HL-60 (cell line): Measurements from ENCODE around the gene RERE.

Source experiments
- DNase-seq, 2 experiments: peaks; one replicate each; pipeline ENCODE4 v3.0.0-alpha.2; 2010 to 2020; ENCODE audit warnings: low read depth in 1 of 2, low spot score in 1 of 2
- H3K27ac ChIP-seq: fragments of 250-450 bp; sonication (Bioruptor Pico); replicated peaks from 2 replicates; pipeline ENCODE4 v1.5.1; 2020; ENCODE audit warnings: mild to moderate bottlenecking, moderate library complexity
- H3K27me3 ChIP-seq: fragments of 250-450 bp; sonication (Bioruptor Pico); 2 replicates; pipeline ENCODE4 v1.5.1; 2021; ENCODE audit warnings: mild to moderate bottlenecking, moderate library complexity; ENCODE audit not compliant: insufficient read depth, poor library complexity, severe bottlenecking
- H3K4me3 ChIP-seq: replicated peaks from 2 replicates; pipeline ENCODE4 v1.5.1; 2011; ENCODE audit warnings: mild to moderate bottlenecking, control low read depth, low read length; ENCODE audit not compliant: insufficient read depth
- GABPA ChIP-seq: IDR thresholded peaks from 2 replicates; pipeline ENCODE4 v1.6.1; 2012; ENCODE audit warnings: low read depth
- POLR2AphosphoS5 ChIP-seq: IDR thresholded peaks from 2 replicates; pipeline ENCODE4 v1.6.1; 2012; ENCODE audit warnings: low read depth
- SPI1 ChIP-seq: IDR thresholded peaks from 2 replicates; pipeline ENCODE4 v1.6.1; 2012; ENCODE audit warnings: low read depth, mild to moderate bottlenecking, borderline replicate concordance
- TF ChIP-seq, protein P1 (sequence below): IDR thresholded peaks from one replicate; pipeline ENCODE4 v1.5.1; 2011; ENCODE audit warnings: low read length, control low read depth, inconsistent platforms; ENCODE audit not compliant: insufficient read depth
- TF ChIP-seq, protein P2 (sequence below): IDR thresholded peaks from 2 replicates; pipeline ENCODE4 v1.6.1; 2012; ENCODE audit warnings: low read depth; ENCODE audit not compliant: insufficient replicate concordance

The RERE gene

DNA sequence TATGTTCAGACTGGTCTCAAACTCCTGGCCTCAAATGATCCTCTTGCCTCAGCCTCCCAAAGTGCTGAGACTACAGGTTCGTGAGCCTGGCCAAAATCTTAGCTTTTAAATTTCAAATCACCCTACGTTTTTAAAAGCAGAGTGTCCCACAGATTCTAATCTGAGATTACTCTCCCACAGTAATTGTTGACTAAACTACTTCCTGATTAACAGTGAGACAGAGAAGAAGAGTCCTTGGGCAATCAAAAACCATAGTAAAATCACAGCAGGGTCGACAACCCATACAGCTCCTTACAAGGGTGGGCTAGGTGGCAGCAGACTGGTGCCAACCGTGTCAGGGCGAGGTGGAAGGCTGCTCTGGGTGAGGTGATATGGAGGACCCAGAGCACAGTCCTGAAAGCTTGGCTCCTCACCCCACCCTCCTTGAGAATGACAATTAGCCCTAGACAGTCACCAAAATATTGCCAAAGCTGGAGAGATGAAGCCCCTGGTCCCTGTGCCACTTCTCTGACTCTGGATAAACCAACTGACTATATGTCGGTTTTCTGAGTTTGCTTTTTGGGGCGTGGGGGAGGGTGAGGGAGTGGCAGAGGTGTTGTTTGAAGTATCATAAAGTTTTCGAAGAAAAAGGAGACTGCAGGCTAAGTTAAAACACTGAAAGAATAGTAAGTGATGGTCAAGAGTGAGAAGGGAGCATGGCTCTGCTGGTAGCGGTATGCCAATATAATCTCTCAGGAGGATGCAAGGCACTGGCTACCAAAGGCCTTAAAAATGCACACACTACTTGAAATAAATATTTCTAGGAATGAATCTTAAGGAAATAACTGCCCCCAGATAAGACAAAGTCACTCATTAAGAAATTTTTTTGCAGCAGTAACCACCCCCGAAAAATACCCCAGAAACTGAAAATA is 412.7 kb downstream of the RERE start:
- no peak overlapping the region for H3K27ac ChIP-seq
- TF ChIP-seq, protein P1, sequence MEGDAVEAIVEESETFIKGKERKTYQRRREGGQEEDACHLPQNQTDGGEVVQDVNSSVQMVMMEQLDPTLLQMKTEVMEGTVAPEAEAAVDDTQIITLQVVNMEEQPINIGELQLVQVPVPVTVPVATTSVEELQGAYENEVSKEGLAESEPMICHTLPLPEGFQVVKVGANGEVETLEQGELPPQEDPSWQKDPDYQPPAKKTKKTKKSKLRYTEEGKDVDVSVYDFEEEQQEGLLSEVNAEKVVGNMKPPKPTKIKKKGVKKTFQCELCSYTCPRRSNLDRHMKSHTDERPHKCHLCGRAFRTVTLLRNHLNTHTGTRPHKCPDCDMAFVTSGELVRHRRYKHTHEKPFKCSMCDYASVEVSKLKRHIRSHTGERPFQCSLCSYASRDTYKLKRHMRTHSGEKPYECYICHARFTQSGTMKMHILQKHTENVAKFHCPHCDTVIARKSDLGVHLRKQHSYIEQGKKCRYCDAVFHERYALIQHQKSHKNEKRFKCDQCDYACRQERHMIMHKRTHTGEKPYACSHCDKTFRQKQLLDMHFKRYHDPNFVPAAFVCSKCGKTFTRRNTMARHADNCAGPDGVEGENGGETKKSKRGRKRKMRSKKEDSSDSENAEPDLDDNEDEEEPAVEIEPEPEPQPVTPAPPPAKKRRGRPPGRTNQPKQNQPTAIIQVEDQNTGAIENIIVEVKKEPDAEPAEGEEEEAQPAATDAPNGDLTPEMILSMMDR: no peak
- TF ChIP-seq SPI1 (no peak), POLR2AphosphoS5 (no peak), GABPA (no peak)
- TF ChIP-seq, protein P2, sequence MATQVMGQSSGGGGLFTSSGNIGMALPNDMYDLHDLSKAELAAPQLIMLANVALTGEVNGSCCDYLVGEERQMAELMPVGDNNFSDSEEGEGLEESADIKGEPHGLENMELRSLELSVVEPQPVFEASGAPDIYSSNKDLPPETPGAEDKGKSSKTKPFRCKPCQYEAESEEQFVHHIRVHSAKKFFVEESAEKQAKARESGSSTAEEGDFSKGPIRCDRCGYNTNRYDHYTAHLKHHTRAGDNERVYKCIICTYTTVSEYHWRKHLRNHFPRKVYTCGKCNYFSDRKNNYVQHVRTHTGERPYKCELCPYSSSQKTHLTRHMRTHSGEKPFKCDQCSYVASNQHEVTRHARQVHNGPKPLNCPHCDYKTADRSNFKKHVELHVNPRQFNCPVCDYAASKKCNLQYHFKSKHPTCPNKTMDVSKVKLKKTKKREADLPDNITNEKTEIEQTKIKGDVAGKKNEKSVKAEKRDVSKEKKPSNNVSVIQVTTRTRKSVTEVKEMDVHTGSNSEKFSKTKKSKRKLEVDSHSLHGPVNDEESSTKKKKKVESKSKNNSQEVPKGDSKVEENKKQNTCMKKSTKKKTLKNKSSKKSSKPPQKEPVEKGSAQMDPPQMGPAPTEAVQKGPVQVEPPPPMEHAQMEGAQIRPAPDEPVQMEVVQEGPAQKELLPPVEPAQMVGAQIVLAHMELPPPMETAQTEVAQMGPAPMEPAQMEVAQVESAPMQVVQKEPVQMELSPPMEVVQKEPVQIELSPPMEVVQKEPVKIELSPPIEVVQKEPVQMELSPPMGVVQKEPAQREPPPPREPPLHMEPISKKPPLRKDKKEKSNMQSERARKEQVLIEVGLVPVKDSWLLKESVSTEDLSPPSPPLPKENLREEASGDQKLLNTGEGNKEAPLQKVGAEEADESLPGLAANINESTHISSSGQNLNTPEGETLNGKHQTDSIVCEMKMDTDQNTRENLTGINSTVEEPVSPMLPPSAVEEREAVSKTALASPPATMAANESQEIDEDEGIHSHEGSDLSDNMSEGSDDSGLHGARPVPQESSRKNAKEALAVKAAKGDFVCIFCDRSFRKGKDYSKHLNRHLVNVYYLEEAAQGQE: no peak
- no peak for DNase-seq
- no peaks in the 10 kb centered on the region for H3K27me3 ChIP-seq
- H3K4me3 ChIP-seq: no peak overlapping the region

DNA sequence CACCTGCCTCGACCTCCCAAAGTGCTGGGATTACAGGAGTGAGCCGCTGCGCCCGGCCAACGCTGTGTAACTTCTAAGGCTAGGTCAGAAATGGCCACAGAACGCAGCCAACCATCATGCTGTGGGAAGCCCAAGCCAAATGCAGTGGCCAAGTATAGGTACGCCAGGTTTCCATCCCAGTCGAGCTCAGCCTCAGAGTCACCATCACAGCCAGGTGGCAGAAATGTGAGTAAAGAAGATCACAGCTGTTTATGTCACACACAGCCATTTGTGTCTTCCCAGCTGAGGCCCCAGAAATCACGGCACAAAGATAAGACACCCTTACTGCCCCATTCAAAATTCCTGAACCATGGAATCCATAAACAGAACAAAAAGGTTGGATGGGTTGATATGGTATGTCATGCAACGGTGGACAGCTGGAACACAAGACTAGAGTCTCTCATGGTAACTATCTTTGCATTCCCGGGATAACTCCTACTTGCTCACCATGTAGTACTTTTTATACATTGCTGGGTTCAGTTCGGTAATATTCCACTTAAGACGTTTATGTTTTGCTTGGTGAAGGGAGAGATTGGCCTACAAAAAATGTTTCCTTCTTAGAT is 415.2 kb downstream of the RERE start:
- H3K4me3 ChIP-seq: no peak overlapping the region
- no peaks in the 10 kb centered on the region for H3K27me3 ChIP-seq
- DNase-seq: no peak
- TF ChIP-seq, protein P2: no peak
- no peak for TF ChIP-seq SPI1
- no peak for TF ChIP-seq GABPA
- TF ChIP-seq, protein P1: no peak
- no peak overlapping the region for H3K27ac ChIP-seq

DNA sequence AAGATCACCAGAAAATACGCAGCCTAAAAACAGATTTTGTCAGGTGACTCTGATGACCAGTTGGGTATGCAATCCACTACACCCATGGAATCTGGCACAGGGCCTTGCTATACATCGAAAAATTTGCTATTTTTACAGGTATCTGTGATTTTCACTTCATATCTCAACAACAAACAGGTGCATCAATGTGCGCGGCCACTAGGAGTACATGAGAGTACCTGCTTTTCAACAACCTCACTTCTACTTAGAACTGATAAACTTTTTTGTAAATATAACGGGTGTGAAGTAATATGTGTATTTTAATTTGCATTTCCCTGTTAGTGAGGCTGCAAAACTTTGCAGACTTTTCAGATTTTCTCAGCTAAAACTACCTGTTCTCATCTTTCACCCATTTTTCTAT is 418.8 kb downstream of the RERE start:
- H3K27ac ChIP-seq: no peak overlapping the region

DNA sequence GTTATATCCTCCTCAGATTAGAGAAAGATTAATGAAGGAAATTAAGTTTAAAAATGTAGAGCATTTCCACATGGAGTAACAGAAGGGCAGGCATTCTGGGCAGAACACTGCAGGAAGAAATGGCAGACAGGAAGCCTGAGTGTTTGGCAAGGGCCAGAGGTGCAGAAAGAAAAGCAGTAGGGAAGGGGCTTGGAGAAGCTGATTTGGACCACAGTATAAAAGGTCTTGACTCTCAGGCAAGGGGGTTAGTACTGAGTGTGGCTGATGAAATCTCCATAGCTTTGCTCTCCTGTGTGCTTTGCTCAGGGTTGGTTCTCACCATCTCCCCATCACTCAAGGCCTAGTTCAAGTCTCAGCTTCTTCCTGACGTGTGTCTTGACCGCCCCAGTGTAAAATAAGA is 419.4 kb downstream of the RERE start:
- Histone ChIP-seq H3K27ac (peak overlapping the region; percentile 36), H3K4me3 (no peak overlapping the region), H3K27me3 (no peaks in the 10 kb centered on the region)
- no peak for TF ChIP-seq POLR2AphosphoS5
- TF ChIP-seq, protein P1: no peak
- TF ChIP-seq GABPA: no peak
- no peak for TF ChIP-seq SPI1
- TF ChIP-seq, protein P2: no peak
- peak in 1 of 2 experiments; percentile 14 for DNase-seq

More for the DNA sequence above, 418.8 kb downstream of the RERE start:
- no peaks in the 10 kb centered on the region for H3K27me3 ChIP-seq
- DNase-seq: no peak
- TF ChIP-seq GABPA (no peak), POLR2AphosphoS5 (no peak)
- H3K4me3 ChIP-seq: no peak overlapping the region
